HG03025 (cell line): ENCODE data around the gene TRERF1.
"Not testable (repeated sequence)": the region's sequence is repeated elsewhere in the genome, so short reads cannot be mapped to it uniquely, and the experiment has no call there.

Source experiments
- ATAC-seq: cut with Tn5 transposase; IDR thresholded peaks from one replicate; pipeline ENCODE4 v1.9.1; 2021; ENCODE audit warnings: mild to moderate bottlenecking, moderate library complexity; ENCODE audit not compliant: unreplicated experiment, low FRiP score

TRERF1 gene

DNA sequence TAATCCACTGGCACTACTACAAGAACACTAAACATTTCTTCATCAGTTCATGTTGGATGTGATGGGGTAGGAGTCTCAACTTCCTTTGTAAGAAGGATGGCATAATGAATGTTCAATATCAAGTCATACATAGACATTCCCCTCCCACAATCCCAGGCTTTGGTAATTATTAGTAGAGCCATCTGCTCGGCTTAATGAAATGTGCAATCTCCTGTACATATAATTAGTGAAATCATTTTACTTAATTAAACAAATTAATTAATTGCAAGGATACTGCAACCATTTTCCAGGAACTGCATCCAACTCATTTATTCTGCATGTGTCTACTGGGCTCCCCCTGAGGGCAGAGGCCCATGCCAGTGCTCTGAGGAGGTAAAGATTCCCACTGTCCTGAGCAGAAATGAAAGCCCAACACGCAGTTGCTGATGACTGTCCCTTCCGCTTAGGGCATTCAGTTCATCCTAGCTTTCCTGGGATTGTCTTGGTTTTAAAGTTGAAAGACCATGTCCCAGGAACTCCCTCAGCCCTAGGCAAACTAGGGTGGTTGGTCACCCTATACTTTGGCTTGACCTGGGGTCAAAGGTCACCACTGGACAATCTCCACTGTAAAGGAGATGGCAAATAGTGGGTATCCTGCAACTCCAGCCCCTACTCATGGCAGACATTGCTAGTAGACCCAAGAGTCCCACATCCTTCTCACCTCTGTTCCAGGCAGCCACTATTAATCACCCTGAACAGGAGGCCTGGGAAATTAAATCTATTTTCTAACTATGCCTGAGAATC lies 109.8 kb downstream of the TRERF1 start:
- ATAC-seq = no peak

DNA sequence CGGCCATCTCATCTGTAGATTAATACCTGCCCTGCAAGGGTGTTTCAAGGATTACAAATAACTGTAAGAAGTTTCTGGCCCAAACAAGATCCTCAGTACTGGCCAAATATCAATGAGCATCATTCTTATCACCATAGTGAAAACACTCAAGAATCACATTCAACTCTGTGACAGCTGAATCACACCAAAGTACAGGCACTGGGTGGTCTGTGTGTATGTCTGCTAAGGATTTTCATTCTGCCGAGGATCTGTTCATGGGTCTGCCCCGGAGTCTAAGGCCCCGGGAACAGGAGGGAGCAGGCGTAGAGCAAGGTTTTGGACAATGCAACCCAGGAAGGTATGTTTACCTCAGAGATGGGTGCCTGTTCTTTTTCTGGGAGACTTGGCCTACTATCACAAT lies 110.5 kb downstream of the TRERF1 start:
- no peak for ATAC-seq

DNA sequence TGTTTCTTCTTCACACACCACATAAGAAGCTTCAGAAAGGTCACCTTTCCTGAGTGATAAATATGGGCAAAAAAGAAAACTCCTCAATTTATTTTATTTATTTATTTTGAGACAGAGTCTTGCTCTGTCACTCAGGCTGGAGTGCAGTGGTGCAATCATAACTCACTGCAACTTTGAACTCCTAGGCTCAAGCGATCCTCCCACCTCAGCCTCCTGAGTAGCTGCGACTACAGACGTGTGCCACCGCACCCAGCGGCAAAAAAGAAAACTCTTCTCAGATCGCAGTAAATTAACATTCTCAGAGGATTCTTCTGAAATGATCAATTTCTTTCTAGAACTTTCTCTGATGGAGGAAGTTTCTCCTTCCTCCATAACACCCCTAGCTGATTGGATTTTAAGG lies 111.2 kb downstream of the TRERF1 start:
- no peak for ATAC-seq

DNA sequence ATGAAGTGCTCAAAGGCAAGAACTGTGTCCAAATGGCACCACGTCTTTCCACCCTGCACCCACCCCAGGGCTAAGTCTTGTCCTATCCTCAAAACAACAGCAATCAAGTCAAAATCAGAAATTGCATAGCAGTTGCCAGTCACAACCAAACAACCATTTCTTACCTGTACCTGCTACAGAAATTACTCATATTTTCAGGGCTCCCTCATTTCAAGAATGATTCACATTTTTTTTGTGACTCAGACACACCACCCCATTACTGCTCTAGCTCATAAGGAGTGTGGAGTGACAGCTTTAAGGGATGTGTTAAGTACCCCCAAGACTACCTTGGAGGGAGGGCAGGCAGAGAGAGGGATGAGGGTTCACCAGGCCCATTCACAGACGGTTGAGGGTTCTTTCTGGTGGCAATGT lies 111.7 kb downstream of the TRERF1 start:
- ATAC-seq = no peak

DNA sequence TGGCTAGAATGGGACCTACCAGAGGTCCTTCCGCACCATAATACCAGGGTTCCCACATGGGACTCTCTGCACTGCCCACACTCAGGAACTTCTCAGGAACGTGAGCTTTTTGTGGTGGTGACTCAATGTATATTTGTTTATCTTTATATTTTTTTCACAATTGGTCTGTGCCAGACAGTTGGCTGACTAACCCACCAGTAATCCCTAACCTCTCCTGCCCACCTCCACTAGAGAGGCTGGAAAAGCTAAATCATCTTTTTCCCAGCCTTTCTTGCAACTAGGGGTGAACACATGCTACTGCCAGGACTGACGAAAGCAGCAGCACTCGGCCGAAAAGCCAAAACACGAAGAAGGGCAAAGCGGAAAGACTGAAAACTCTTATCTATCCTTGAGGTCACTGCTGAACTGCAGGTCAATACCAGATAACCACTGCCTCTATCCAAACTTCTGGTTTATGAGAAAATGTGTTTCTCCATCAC lies 112.9 kb downstream of the TRERF1 start:
- ATAC-seq = no peak

DNA sequence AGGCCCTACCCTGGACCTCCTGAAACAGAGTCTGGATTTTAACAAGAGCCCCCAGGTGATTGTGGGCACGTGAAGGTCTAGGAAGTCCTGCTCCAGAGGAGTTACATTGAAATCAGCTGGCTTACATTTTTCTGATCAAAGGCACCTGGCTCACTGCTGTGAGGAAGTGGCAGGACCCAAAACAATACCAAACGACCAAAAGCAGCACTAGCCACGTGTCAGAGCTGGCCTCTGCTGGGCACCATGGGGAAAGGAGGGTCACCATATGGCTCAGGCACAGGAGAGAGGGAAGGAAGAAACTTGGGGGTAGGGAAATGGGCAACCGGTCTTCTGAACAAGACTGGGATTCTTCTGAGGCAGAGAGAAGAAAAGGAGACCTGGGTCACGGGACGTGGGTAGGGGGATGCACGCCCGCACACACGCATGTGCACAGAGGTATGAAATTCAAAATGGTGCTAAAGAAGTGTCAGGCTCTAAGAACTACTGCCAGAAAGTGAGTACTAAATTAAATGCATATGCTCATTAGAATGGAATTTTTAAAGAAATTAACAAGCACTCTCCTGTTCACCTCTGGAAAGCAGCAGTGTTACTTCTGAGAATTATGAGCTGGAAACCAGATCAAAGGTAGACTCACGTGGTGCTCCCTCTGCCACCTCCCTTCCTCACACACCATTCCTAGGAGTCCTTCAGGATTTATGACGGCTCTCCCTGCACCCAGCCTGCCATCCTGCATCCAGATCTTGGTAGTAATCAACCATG lies 113.6 kb downstream of the TRERF1 start:
- ATAC-seq = no peak

DNA sequence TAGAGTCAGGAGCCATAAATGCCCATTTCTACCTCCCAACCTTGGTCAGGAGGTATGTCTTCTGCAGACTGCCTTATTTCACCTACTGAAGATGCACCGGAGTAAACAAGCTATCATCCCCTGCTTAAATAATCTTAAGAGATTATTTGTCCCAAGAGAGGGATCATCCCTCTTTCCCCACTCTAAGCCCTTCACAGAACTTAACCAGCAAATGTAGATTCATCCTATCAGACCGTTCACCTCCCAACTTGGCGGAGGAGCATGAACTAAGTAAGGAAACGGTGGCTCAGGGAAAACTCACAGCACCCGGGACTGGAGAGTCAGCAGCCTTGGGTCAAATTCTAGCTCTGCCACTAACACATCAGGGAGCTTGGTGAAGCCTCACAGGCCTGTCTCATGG lies 115.3 kb downstream of the TRERF1 start:
- no peak for ATAC-seq

DNA sequence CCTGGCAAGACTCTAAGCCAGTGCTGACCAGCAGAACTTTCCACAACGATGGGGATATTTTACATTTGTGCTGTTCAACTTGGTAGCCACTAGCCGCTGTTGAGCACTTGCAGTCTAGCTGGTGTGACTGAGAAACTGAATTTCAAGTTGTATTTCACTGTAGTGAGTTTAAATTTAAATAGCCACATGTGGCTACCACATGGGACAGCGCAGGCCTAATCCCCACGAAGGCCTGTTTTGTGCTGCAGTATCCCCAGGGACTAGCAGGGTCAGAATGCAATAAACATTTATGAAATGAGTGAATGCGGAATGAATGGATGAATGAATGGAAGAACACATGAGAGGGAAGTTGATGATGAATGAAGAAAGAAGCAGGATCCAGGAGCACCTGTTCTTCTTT lies 115.8 kb downstream of the TRERF1 start:
- ATAC-seq = no peak

DNA sequence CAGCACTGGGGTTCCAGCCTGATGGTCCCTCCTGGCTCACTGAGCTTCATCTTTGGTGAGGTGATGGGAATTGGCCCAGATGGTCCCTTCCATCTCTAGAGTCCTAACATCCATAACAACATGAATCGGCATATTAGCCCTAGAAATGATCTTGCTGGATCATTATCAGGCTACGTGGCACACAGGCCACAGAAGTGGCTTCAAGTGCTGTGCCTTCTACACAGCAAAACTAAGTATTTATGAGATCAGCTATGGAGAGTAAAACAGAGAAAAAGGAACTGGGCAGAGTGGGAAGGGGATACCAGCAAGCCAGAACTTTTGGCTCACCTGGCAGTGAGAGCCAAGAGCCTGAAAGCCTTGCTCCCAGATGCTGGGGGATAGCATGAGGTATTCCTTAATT lies 116.9 kb downstream of the TRERF1 start:
- no peak for ATAC-seq

DNA sequence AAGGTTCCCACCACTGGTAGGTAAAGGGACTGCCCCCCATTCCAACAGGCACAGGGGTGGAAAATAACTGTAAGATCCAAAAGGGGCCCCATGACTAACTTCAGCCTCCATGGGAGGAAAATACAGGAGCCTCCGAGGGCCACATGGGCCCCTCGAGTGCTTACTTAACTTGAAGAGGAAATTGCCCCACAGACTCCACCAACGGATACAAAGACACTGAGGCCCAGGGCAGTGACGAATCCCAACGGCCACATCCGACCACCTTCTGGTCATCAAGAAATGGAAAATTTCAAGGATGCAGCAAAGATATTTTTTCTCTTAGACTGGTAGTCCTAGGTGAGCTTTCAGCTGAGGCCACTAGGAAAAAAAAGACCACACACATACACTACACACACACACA lies 118.1 kb downstream of the TRERF1 start:
- ATAC-seq = no peak

DNA sequence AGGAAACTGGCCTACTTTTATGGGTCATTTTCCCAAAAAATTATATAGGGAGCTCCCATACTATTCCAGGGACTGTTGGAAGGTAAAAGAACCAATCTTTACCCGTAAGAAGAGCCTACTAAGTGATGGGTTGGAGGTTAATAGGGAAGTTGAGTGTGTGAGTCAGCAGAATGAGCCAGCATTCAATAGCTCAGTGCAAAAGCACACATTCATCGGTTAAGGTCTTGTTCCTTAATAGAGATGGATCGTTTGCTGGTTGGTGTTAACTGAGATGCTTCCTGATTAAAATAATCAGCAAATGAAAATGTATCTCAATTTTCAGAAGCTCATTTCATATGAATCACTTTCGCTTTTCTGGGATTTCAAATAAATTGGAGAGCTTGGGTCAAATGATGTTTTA lies 118.8 kb downstream of the TRERF1 start:
- no peak for ATAC-seq

DNA sequence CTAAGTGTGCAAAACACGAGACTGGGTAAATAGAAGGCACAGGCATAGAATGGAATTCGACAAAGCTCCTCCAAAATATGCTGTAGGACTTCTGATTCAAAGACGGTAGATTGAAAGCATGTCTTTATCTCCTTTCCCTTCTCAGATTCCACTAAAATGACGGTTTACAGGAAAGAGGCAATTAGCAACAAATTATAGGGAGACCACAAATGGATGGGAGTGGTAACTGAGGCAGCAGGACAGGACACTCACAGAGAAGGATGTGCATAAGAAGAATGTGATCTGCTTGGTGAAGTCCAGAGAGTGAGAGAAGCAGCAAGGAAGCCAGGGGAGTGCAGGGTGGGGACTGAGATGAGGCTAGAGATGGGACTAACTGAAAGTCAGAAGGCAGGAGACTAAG lies 120.7 kb downstream of the TRERF1 start:
- no peak for ATAC-seq

DNA sequence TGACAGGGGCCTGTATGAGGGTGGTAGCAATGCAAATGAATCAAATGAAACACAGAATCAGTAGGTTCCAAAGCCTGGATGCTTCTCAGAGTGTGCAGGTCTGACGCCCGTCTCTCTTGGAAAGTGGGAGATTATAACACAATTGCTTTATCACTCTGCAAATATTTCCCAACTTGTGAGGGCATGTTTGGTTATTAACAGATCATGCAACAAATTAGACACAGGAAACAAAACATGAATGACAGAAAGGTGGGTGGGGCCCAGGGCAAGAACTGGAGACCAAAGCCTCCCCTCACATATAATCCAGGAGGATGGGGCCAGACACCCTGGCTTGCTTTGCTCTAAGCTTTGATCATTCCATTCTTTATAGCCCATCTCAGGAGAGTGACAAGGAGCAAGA lies 125.5 kb downstream of the TRERF1 start:
- ATAC-seq = no peak

DNA sequence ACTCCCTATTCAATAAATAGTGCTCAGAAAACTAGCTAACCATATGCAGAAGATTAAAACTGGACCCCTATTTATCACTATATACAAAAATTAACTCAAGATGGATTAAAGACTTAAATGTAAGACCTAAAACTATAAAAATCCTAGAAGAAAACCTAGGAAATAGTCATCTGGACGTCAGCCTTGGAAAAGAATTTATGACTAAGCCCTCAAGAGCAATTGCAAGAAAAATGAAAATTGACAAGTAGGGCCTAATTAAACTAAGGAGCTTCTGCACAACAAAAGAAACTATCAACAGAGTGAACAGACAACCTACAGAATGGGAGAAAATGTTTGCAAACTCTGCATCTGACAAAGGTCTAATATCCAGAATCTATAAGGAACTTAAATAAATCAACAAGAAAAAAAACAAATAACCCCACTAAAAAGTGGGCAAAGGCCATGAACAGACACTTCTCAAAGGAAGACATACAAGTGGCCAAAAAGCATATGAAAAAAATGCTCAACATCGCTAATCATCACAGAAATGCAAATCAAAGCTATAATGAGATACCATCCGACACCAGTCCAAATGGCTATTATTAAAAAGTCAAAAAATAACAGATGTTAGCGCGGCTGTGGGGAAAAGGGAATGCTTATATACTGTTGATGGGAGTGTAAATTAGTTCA lies 126.9 kb downstream of the TRERF1 start:
- ATAC-seq = not testable (repeated sequence)

DNA sequence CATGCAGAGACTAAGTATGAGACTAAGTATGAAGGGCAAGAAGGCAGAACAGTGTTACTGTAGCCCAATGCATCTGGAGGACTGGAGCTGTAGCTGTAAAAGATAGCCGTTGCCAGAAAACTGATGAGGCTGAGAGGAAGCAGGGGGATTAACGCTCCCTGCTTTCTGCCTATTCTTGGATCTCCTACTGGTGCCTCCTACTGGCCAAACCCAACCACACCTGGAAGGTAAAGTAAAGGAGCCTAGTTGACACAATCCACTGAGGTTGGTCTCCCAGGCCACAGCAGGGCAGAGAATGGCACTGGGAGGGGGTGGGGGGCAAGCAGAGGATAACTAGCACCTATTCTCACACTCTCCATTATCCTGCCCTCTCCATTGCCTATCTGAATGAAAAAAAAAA lies 129.1 kb downstream of the TRERF1 start:
- ATAC-seq = no peak

DNA sequence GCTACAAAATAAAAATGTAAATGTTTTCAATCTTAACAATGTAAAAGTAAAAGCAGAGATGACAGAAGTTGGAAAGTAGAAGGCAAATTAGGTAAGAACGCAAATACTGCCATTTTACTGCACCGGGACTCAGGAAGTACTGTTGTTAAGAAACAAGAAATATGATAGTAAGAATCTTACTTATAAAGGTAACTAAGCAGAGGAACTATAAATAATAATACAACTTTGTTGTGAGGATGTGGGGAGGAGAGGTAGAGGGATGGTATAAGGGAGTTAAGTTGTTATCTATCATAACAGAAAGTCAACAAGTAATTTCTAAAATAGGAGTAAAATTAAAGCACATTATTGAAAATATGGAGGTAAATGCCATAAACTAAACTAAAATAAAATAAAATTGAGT lies 129.8 kb downstream of the TRERF1 start:
- no peak for ATAC-seq

DNA sequence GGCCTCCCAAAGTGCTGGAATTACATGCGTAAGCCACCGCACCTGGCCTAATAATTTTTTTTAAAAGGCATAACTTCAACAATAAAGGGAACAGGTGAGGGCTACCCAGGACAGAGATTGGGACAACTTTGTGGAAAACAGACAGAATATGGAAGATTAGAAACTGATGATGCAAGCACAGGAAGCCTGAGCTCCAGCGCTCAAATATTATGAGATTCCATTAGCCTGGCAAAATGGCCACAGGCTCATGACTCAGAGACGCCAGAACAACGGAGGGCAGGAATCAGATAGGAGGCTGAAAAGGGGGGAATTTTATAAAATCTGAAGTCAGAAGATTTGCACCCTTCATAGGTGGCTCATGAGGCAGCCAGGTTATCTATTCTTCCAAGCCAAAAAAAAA lies 131.0 kb downstream of the TRERF1 start:
- ATAC-seq = no peak

DNA sequence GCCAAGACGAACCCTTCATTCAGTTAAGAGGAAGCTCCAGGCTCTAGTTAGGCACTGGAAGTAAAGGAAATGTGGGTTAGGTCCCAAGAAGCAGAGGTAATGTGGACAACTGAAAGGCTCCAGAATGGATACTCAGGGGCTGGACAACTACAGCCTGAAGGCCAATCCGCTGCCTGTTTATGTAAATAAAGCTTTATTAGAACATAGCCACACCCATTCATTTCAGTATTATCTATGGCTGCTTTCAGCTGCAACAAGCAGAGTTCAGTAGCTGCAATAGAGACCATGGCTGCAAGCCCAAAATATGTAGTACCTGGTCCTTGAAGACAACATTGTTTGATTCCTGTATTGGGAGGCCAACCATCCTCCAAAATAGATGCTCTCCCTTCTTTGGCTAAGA lies 133.2 kb downstream of the TRERF1 start:
- no peak for ATAC-seq

DNA sequence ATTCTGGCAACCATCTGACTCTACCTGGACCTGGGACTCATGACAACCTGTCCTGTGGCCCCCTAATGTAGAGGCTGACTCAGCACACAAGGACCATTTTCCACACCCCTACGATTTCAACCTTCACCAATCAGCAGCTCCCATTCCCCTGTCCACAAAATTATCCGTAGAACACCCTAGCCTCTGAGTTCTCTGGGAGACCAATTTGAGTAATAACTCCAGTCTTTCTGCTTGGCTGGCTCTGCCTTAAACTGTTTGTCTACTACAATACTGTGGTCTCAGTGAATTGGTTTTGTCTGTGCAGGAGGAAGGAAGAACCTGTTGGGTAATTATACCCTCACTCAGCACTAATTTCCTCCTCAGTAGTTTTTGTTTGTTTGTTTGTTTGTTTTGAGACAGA lies 134.7 kb downstream of the TRERF1 start:
- no peak for ATAC-seq

DNA sequence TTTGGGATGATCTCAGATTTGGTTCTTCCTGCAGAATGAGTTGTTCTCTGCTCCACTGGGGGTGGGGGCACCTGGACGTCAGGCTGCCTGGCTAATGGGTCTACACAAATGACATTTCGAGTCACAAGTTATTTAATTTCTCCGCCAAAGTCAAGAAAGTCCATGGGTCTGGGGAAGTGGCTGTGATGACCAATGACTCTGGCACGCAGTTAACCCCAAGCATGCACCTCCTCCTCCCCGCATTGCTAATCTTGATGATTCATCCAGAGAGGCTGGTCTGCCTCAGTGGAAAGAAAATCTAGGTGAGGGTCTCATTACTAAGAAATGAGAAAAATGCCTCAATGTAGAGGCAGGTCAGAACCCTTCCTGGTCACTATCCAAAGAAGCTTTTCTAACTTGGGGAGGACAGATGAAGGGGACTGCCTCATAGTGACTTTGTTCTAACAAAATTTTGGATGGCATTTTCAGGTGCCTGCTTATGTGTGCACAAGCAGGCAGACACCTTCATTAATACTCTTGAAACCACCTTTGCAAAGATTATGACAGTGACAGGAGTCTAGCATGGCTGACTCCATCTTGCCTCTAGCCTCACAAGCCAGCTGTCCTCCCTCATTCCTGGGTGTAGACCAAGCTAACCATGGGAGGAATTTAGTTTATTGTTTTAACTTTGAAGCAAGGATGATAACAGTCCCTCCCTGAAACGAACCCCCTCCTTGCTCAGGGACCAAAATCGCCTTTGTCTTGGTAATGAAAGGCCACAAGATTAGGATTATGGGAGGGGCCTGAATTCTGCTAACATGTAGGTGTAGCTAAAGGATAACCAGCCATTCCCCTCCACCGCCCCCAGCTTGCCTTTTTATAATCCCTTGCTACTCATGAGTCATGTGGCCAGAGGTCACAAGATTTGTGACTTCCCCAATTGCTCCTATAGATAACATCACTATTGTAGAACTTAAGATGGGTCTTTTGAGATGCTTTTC lies 135.4 kb downstream of the TRERF1 start:
- no peak for ATAC-seq
